B cell (primary cell): Measurements from ENCODE around the gene DUSP18.

ENCODE experiments used
- EZH2 ChIP-seq: IDR thresholded peaks from 2 replicates; pipeline ENCODE4 v1.6.1; 2012; ENCODE audit warnings: borderline replicate concordance, low read depth, mild to moderate bottlenecking, moderate library complexity, low read length; ENCODE audit not compliant: insufficient read depth, poor library complexity, severe bottlenecking
- TF ChIP-seq, protein P1 (sequence below): fragments of 200-600 bp; IDR thresholded peaks from one replicate; pipeline ENCODE4 v1.8.0; 2022; ENCODE audit warnings: antibody characterized with exemption, mild to moderate bottlenecking

DNA sequence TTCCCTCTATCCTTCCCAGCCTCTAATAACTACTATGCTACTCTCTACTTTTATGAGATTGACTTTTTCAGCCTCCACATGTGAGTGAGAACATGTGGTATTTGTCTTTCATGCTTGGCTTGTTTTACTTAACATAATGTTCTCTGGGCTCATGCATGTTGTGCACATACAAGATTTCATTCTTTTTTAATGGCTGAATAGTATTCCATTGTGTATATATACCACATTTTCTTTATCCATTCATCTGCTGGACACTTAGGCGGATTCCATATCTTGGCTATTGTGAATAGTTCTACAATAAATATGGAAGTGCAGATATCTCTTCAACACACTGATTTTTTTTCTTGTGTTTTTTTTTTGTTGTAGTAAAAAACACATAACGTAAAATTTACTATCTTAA lies 46.4 kb upstream of the DUSP18 start:
- TF ChIP-seq, protein P1, sequence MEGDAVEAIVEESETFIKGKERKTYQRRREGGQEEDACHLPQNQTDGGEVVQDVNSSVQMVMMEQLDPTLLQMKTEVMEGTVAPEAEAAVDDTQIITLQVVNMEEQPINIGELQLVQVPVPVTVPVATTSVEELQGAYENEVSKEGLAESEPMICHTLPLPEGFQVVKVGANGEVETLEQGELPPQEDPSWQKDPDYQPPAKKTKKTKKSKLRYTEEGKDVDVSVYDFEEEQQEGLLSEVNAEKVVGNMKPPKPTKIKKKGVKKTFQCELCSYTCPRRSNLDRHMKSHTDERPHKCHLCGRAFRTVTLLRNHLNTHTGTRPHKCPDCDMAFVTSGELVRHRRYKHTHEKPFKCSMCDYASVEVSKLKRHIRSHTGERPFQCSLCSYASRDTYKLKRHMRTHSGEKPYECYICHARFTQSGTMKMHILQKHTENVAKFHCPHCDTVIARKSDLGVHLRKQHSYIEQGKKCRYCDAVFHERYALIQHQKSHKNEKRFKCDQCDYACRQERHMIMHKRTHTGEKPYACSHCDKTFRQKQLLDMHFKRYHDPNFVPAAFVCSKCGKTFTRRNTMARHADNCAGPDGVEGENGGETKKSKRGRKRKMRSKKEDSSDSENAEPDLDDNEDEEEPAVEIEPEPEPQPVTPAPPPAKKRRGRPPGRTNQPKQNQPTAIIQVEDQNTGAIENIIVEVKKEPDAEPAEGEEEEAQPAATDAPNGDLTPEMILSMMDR, result no peak
- TF ChIP-seq EZH2, result no peak
